PC-9 (cell line): ENCODE measurements around the gene DNASE1L3. TPM values are rescaled to one million over a fixed set of nuclear protein-coding genes. Genes with fewer than 3 reads are reported as not detected.
"Not testable (repeated sequence)": the region's sequence is repeated elsewhere in the genome, so short reads cannot be mapped to it uniquely, and the experiment has no call there.

Experiments
- BruUV-seq: library from RNA; stranded (reverse); fragments of 400-500 nt; replicated peaks from 2 replicates; lab custom pipeline; 2021; lab: Mats Ljungman, UMichigan
- CTCF ChIA-PET: fragments of 300-600 bp; sonication (Branson Sonifier 250); formaldehyde crosslinking; loops from one replicate; lab custom pipeline; 2022; ENCODE audit warnings: antibody characterized with exemption; lab: Charles Lee
- POLR2A ChIA-PET: fragments of 300-600 bp; sonication (Branson Sonifier 250); formaldehyde crosslinking; loops from one replicate; lab custom pipeline; 2022; ENCODE audit warnings: antibody characterized with exemption; ENCODE audit not compliant: unreplicated experiment; lab: Charles Lee
- DNase-seq, 2 experiments: peaks; one replicate each; pipeline versions ENCODE4 v3.0.0 to v3.0.0-alpha.2; 2015 to 2022; ENCODE audit warnings: mixed read lengths in 1 of 2
- H2AFZ ChIP-seq: fragments of 200-600 bp; sonication (generic); 2 replicates; pipeline ENCODE4 v1.8.1; 2017; ENCODE audit warnings: antibody characterized with exemption
- H3F3A ChIP-seq: fragments of 200-600 bp; sonication (generic); 2 replicates; pipeline ENCODE4 v1.8.1; 2017; ENCODE audit warnings: antibody characterized with exemption, mild to moderate bottlenecking, low read depth; ENCODE audit not compliant: insufficient read depth
- H3K27ac ChIP-seq: fragments of 200-600 bp; sonication (generic); 2 replicates; pipeline ENCODE4 v1.6.1; 2016; ENCODE audit warnings: mixed run types
- H3K27me3 ChIP-seq: fragments of 200-600 bp; sonication (generic); 2 replicates; pipeline ENCODE4 v1.6.1; 2016; ENCODE audit warnings: low read depth, mixed run types; ENCODE audit not compliant: insufficient read depth
- H3K36me3 ChIP-seq: fragments of 200-600 bp; sonication (generic); 2 replicates; pipeline ENCODE4 v1.6.1; 2016; ENCODE audit warnings: low read depth, mixed run types
- H3K4me1 ChIP-seq: fragments of 200-600 bp; sonication (generic); replicated peaks from 2 replicates; pipeline ENCODE4 v1.6.1; 2016; ENCODE audit warnings: mixed run types; ENCODE audit not compliant: insufficient read depth
- H3K4me2 ChIP-seq: fragments of 200-600 bp; sonication (generic); 2 replicates; pipeline ENCODE4 v1.6.1; 2017; ENCODE audit warnings: mixed run types
- H3K4me3 ChIP-seq: fragments of 200-600 bp; sonication (generic); 2 replicates; pipeline ENCODE4 v1.6.1; 2016; ENCODE audit warnings: mixed run types
- H3K79me2 ChIP-seq: fragments of 200-600 bp; sonication (generic); 2 replicates; pipeline ENCODE4 v1.6.1; 2017; ENCODE audit warnings: low read depth, mixed run types
- H3K9me2 ChIP-seq: fragments of 200-600 bp; sonication (generic); 2 replicates; pipeline ENCODE4 v1.8.1; 2017; ENCODE audit warnings: mild to moderate bottlenecking; ENCODE audit not compliant: insufficient read depth
- H3K9me3 ChIP-seq: fragments of 200-600 bp; sonication (generic); 2 replicates; pipeline ENCODE4 v1.8.1; 2016; ENCODE audit warnings: low read depth; ENCODE audit not compliant: insufficient read depth
- H4K20me1 ChIP-seq: fragments of 200-600 bp; sonication (generic); 2 replicates; pipeline ENCODE4 v1.8.1; 2017; ENCODE audit not compliant: insufficient read depth
- EZH2 ChIP-seq: fragments of 200-600 bp; sonication (generic); IDR thresholded peaks from 2 replicates; pipeline ENCODE4 v1.8.0; 2017; ENCODE audit warnings: antibody characterized with exemption, low read depth
- intact Hi-C: fragments of 100-400 bp; cut with micrococcal nuclease; formaldehyde crosslinking; loops from one replicate; pipeline ENCODE4 v1.10.0; 2022; ENCODE audit not compliant: unreplicated experiment
- total RNA-seq: library from RNA; stranded (reverse); gene quantifications from 2 replicates; pipeline ENCODE4 v1.2.3, GENCODE V29; 2021
- TF ChIP-seq, protein P1 (sequence below): fragments of 200-600 bp; sonication (generic); conservative IDR thresholded peaks from 2 replicates; pipeline ENCODE4 v1.6.1; 2017; ENCODE audit warnings: mixed run types, antibody characterized with exemption, mild to moderate bottlenecking, moderate library complexity

DNASE1L3 gene
- total RNA-seq, 1 experiment from 2014 or later: not detected

- TF ChIP-seq, protein P1, sequence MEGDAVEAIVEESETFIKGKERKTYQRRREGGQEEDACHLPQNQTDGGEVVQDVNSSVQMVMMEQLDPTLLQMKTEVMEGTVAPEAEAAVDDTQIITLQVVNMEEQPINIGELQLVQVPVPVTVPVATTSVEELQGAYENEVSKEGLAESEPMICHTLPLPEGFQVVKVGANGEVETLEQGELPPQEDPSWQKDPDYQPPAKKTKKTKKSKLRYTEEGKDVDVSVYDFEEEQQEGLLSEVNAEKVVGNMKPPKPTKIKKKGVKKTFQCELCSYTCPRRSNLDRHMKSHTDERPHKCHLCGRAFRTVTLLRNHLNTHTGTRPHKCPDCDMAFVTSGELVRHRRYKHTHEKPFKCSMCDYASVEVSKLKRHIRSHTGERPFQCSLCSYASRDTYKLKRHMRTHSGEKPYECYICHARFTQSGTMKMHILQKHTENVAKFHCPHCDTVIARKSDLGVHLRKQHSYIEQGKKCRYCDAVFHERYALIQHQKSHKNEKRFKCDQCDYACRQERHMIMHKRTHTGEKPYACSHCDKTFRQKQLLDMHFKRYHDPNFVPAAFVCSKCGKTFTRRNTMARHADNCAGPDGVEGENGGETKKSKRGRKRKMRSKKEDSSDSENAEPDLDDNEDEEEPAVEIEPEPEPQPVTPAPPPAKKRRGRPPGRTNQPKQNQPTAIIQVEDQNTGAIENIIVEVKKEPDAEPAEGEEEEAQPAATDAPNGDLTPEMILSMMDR: no peak
- no peak for TF ChIP-seq EZH2
These were observed 7.2 kb downstream of the DNASE1L3 start for GRCh38 chr3:58203541-58203940.

DNA sequence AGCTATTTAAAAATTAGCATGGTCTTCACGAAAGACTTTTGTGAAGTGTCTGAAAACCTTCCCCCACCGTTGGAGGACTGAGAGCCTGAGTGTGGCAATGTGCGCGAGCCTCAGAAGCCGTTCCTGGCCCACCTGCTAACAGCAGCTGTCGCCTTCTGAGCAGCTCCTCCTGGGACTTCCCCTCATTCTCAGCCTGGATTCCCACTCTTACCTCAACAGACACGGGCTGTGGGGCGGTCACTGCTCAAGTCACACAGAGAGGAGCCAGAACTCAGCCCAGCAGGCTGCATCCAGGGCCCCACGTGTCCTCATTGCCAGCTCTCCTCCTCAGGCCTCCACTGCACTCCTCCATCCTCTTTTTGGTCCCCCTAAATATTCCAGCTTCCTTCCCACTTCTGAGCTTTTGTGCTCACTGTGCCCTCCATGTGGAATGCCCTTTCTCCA is 7.8 kb downstream of the DNASE1L3 start:
- intact Hi-C loops: no loop called here
- H3K36me3 ChIP-seq: no peaks in the 10 kb centered on the region

More at GRCh38 chr3:58203541-58203940, 7.2 kb downstream of the DNASE1L3 start:
- Histone ChIP-seq H3F3A (peaks cover 18% of the 10 kb centered on the region), H4K20me1 (no peaks in the 10 kb centered on the region), H3K27me3 (no peaks in the 10 kb centered on the region), H3K4me2 (no peak overlapping the region), H3K4me3 (no peak overlapping the region), H3K9me2 (no peaks in the 10 kb centered on the region), H3K4me1 (peaks cover 17% of the 10 kb centered on the region), H2AFZ (no peak overlapping the region), H3K27ac (no peak overlapping the region), H3K79me2 (no peaks in the 10 kb centered on the region), H3K9me3 (no peaks in the 10 kb centered on the region), H3K36me3 (no peaks in the 10 kb centered on the region)
- BruUV-seq: no TSS peak
- intact Hi-C loops: no loop called here
- no peak for DNase-seq
- CTCF ChIA-PET: interaction anchor here (0.6 kb wide), 1 partner anchor 110 kb away, joined by 5 read pairs; no protein-coding TSS in a partner anchor
- POLR2A ChIA-PET: no interaction called here

DNA sequence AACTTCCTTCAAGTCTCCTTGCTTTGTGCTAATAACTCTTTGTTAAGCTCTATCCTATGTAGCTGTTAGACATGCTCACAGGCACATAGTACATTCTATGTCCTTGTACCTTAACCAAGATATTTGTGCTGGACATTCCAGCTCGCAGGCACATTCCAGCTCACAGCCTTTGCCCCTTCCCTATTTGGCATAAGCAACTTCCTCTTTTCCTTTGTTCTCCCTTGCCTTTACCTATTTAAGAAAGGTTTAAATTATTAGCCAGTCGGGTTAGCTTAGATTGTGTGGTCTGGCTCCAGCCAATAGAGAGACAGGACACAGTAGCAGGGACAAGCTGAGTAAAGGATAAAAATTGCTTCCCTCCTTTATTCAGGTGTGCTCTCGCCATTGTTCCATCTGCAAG is 9.3 kb downstream of the DNASE1L3 start:
- H3K9me2 ChIP-seq, H3K79me2 ChIP-seq, H3K4me1 ChIP-seq, H3K36me3 ChIP-seq, H3K4me2 ChIP-seq, intact Hi-C loops, H3K27me3 ChIP-seq, H3K4me3 ChIP-seq, H3K27ac ChIP-seq, H3K9me3 ChIP-seq, H4K20me1 ChIP-seq, BruUV-seq, POLR2A ChIA-PET, H2AFZ ChIP-seq, DNase-seq: not testable (repeated sequence)
- CTCF ChIA-PET: interaction anchor here (0.6 kb wide), 1 partner anchor 44 kb away, joined by 5 read pairs; no protein-coding TSS in a partner anchor
- H3F3A ChIP-seq: peaks cover 11% of the 10 kb centered on the region

More for the DNA sequence above, 7.8 kb downstream of the DNASE1L3 start:
- peaks cover 18% of the 10 kb centered on the region for H3F3A ChIP-seq
- no peak for DNase-seq
- ChIA-PET POLR2A (no interaction called here), CTCF (no interaction called here)
- no TSS peak for BruUV-seq
- H2AFZ ChIP-seq: no peak overlapping the region
- no peaks in the 10 kb centered on the region for H3K79me2 ChIP-seq
- peaks cover 17% of the 10 kb centered on the region for H3K4me1 ChIP-seq
- H3K4me2 ChIP-seq: no peak overlapping the region
- no peaks in the 10 kb centered on the region for H3K9me2 ChIP-seq
- H4K20me1 ChIP-seq: no peaks in the 10 kb centered on the region
- no peak overlapping the region for H3K4me3 ChIP-seq
- H3K9me3 ChIP-seq: no peaks in the 10 kb centered on the region
- TF ChIP-seq EZH2: no peak
- TF ChIP-seq, protein P1: no peak
- no peak overlapping the region for H3K27ac ChIP-seq
- H3K27me3 ChIP-seq: no peaks in the 10 kb centered on the region
